Measurements from ENCODE around the gene NR2E3.

NR2E3 gene

DNA sequence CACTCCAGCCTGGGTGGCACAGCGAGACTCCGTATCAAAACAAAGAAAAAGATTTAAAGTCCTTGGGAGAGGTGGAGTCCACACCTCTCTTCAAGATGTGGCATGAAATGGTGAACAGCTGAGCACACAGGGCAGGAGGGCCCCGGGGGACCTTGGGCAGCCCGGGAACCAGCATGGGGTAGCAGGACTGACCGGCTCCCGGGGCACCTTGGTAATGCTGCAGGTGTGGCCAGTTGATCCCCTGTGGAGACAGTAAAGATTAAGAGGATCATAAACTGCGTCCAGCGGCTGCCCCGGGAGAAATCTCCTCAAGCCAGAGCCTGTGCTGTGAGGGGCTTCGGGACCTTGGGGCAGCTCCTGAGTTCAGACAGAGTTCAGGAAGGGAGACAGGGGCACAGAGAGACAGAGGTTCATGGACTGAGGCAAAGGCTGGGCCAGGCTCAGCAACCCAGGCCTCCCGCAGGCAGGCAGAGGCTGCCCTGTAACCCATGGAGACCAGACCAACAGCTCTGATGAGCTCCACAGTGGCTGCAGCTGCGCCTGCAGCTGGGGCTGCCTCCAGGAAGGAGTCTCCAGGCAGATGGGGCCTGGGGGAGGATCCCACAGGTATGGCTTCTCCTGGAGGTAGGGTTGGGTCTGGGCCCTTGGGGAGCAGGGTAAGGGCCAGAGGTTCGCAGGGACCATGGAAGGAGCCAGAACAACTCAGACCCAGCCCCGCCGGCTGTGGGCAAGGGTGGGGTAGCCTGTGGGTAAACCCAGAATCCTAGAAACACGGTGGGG, at the start of gene NR2E3:
NR2E3 (plus strand) TSS at position 299 of the 780 bp plus-strand sequence; CDS start at position 489, 190 bp downstream.
- no peak for DNase-seq

DNA sequence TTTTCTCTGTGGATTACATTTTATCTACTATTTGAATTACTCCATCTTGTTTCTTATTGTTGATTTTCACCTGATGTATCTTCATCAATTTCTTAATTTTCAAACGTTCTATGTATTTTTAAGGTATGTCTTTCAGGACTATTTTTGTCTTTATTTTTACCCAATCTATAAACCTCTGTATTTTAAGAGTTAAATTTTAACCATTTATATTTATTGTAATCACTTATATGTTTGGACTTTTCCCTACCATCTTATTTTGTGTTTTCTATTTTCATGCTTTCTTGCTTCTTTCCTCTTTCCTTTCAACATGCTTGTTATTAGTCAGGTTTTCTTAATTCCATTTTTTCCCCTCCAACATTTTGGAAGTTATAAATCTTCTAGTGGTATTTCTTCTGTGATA, 49.5 kb upstream of the NR2E3 start:
- no peak for DNase-seq

- DNase-seq, result peak; percentile 20
These were observed 48.7 kb upstream of the NR2E3 start for GRCh38 chr15:71761649-71762048.

DNA sequence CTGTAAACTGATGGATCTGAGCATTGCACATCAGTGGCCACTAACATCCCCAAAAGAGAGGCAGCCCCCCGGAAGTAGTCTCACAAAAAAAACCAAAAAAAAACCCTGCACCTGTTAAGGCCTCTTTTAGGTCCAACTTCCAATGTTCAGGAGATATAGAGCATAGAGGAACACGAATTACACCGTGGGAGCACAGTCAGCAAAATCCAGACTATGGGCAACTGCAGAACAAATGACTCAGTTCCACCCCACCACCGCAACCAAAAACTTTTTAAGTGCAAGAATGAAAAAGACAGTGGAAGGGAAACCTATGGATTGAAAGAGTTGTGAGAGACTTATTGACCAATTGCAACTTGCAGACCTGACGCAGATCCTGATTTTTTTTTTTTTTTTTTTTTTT, 42.2 kb upstream of the NR2E3 start:
- no peak for DNase-seq

DNA sequence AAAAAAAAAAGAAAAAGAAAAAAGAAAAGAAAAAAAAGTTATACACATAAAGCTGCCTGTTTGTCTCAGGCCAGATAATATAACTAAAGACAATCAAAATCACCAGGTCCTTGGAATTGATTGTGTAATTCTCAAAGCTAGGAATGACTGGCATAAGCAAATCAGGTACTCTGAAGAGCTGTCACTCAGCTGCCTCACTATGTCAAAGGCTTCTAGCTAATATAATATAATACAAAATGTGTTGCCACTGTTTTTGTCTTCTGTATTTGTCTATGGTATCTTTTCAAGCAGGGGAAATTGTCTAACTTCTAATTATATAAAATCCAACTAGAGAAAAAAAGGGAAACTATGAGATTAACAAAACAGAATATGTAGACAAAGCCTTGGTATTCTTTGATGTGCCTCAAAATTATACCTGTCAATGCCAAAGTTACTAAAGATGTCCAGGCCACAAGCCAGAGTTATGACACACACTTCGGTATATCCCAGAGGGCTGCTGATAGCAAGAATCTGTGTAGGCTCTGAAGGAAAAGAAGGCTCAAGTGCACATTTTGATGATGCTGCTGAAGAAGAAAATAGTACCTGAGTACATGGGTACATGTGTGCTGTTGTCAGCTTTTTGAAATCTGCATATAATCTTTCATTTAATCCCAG, 37.0 kb upstream of the NR2E3 start:
- DNase-seq, result no peak

- DNase-seq, result no peak
These were observed 34.5 kb upstream of the NR2E3 start for GRCh38 chr15:71775856-71776255.

DNA sequence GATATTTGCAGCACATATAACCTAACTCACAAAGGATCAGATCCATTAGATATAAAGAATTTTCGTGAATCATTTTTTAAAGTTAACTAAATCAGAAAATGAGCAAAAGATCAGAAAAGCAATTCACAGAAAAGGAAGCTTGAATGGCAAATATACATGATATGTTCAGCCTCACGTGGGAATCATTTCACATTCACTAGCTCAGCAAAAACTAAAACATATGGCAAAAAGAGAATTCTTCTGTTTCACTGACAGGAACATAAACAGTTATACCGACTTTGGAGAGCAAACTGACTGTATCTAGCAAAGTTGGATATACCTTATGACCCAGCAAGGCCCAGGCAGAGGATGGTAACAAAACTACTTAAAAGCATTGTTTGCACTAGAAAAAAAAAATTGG, 34.0 kb upstream of the NR2E3 start:
- no peak for DNase-seq

DNA sequence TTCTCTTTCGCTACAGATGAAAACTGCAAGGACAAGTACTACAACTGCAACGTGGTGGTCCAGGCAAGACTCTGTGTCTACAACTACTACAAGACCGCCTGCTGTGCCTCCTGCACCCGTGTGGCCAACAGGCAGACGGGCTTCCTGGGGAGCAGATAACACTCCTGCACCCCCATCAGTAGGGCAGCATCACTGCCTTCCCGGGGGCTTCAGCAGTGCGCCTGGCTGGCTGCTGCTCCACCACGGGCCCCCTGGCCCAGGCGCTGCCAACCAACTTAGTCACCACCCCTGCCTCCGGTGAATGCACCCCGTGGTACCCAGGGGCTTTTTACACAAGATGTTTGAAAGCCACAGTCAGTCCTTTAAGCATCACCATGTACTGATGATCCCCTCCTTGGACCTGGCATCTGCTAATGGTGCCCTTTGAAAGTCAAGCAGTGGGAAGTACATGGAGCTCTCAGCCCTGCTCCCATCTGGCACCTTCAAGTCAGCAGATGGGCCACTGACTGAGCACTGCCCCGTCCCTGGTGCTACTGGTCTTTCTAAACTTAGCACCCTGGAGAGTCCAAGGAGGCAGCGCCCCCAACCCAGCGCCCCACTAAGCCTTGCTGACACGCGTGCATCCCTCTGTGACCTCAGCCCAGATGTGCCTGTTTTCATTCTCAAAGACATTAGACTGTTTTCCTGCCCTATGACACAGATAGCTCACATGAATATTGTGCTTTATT, 33.0 kb upstream of the NR2E3 start:
- DNase-seq, result no peak

- no peak for DNase-seq
These were observed 31.1 kb upstream of the NR2E3 start for GRCh38 chr15:71779073-71779797.

GRCh38 chr15:71780115-71780976, 30.0 kb upstream of the NR2E3 start:
- DNase-seq, result peak; percentile 67

DNA sequence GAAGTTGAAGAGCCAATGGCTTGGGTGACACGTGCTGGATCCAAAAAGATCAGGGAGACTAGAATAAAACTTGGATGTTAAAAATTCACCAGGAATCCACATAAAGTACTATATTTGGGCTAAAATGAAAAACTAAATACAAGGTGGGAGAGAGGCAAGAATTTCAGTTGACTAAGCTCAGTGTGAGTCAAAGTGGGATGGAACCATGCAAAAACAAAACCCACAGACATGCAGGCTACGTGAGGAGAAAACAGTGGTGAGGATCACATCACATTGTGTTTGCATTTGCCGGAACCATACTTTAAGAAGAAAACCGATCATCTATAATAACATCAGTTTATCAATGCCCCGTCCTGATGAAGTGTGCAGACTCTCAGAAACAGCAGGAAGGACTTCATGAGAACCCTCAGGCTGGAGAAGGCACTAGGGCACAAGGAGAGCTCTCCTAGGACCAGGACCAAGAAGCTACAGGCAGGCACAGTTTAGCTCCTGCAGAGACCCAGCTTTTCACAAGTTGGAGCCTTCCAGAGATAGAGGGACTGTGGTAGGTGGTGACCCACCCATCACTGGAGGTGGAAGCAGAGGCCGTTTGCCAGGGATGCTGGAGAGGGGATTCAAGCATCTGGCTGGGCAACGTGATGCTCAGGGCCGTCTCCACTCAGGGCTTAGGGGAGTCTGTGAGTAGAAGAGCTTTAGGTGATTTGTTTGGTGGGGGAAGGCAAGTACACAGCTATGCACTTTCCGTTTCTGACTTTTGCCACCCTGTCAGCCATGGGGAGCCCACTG, 29.0 kb upstream of the NR2E3 start:
- DNase-seq, result peak; percentile 79

GRCh38 chr15:71781965-71782265, 28.4 kb upstream of the NR2E3 start:
- no peak for DNase-seq

DNA sequence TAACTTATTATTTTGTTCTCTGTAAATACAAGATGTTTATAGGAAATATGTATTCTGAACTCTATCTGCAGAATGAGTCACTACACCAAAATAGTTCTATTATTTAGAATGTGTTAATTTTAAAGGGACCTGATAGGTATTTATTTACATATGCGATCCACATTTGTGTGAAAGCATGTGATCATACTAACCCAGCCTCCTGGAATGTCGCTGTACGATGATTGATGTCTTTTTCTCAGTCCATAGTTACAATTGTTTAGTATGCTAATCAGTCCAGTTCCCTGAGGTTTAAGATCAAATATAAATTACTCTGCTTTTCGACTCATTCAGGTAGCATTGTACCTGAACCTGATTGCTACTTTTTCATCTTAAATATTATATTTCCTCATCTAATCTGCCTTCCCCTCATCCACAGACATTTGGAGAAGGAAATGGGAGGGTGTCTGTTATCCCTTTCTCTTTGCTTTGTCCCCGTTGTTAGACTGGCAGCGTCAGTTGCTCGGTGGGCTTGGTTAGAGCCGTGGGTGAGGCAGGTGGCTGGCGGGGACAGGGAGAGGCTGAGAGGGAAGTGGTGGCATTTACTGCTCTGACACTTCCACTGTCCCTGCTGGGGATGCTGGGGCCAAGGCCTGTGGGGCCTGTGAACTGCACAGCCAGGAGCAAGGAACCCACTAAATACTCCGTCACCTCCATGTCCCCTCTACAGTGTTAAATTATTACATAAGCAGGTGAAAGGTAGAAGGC, 27.8 kb upstream of the NR2E3 start:
- DNase-seq, result no peak

DNA sequence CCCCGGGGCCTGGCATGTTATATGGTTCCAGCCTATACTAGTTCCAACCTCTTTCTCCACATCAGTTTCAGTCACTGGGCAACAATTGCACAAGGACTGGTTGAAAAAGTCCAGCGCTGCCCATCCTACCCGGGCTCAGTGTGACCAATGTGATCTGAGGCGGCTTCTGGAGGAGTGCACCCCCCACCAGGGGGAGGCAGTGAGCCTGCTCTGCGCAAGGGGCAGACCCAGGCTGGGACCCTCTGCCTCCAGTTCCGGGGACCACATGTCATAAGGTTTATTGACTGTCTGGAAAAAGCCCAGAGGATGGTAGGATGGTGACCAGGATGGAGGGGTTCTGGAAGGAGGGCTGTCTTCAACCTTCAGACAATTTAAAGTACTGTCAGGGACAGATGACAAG, 25.6 kb upstream of the NR2E3 start:
- DNase-seq, result no peak

- DNase-seq, result no peak
These were observed 24.4 kb upstream of the NR2E3 start for GRCh38 chr15:71785996-71786395.

GRCh38 chr15:71786673-71787072, 23.7 kb upstream of the NR2E3 start:
- no peak for DNase-seq

DNA sequence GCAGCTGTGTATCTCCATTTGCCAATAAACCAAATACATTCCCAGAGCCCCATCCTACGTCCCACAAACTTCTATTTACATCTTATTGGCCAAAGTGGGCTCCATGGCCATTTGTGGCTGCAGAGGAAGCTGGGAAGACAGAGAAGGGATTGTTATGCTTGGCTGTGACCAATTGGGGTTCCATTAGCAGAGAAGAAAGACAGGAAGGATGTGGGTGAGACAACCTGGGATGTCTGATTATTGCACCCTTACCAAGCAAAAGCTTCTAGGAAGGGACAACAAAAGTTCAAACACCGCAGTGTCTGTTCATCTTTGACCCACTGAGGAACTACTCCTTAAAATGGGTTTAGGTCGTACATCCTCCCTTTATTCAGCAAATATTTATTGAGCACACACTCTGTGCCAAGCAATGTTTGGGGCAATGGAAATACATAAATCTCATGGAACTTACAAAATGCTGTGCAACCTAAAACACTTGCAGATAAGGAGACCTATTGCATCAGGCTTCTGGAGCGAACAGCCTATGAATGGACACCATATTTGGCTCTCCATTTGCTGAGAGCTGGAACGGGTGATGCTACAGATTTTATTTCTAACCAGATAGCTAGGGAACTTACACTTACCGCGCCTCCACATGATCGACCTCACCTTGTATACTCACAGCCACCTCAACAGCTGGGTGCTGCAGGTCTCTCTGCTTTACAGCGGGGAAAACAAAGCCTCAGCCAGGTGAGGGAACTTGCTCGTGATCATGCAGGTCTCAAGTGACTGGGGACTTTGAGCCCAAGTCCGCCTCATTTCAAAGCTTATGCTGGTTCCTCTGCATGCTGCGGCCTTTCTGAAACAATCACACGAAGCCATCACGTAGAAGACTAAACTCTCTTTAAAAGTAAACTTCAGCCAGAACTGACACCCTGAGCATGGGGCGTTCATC, 21.4 kb upstream of the NR2E3 start:
- no peak for DNase-seq

- no peak for DNase-seq
These were observed 20.7 kb upstream of the NR2E3 start for GRCh38 chr15:71789616-71790015.

DNA sequence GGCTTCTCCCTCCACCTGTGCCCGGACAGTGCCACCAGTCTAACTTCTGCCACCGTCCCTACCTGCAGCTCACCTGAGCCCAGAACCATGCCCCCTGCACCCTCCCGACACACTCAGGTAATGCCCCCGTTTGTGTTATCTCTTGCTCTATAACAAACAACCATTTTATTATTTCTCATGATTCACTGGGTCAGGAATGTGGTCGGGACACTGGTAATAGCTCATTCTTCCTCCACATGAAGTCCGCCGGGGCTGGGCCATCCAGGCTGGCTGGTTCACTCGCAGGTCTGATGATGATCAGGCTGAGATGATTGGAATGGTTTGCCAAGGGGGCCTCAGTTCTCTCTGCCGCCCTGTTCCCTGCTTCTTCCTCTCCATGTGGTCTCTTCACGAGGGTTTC, 20.3 kb upstream of the NR2E3 start:
- no peak for DNase-seq

DNA sequence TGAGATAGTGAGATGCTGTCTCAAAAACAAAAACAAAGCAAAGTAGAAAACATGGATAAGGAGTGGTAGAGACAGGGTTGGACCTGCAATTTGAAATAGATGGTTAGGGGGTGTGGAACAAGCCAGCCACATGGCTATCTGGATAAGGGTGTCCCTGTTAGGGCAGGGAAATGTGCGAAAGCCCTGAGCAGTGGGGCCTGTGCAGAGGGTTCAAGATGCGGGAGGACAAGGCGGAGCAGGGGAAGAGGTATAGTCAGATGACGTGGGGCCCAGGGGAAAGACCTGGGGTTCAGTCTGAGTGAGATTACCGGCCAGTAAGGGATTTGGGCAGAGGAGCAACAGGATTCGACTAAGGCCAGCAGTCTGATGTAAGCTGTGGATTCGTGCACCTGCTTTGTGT, 18.4 kb upstream of the NR2E3 start:
- DNase-seq, result no peak
